CD4-positive, alpha-beta T cell treated with Interleukin-2 at 100 ng/mL for 4 hours (primary cell): ENCODE results near the gene RYR1.
"Not testable (repeated sequence)": the region's sequence is repeated elsewhere in the genome, so short reads cannot be mapped to it uniquely, and the experiment has no call there.

ENCODE experiments used
- DNase-seq: peaks from one replicate; pipeline ENCODE4 v3.0.0-alpha.2; 2020; ENCODE audit warnings: low spot score

Gene RYR1

DNA sequence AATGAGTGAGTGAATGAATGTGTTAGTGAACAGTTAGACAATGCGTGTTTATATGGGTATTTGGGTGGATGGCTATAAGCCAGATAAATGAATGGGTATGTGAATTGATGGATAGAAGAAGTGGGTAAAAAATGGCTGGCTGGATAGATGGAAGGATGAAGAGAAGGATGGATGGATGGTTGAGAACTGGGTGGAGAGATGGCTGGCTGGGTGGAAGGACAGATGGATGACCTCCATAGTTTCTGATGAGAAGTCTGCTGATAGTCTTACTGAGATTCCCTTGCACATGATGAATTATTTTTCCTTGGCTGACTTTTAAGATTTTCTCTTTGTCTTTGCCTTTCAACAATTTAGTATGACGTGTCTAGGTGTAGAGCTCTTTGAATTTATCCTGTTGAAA lies 57.4 kb downstream of the RYR1 start:
- DNase-seq: no peak

DNA sequence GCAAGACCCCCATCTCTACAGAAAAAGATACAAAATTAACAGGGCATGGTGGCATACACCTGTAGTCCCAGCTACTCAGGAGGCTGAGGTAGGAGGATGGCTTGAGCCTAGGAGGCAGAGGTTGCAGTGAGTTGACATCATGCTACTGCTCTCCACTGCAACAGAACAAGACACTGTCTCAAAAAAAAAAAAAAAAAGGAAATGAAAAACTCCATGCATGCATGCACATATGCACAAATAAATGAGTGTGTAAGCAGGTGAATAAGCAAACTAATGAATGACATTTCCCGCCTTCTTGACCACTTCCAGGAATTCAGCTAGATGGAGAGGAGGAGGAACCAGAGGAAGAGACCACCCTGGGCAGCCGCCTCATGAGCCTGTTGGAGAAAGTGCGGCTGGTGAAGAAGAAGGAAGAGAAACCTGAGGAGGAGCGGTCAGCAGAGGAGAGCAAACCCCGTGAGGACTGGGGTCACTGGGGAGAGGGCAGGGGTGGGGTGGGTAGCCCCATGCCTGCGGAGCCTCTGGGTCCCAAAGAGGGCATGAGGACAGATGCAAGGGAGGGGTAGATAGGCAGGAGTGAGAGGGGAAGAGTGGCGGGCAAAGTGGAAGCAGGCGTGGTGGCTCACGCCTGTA lies 58.8 kb downstream of the RYR1 start:
- no peak for DNase-seq

GRCh38 chr19:38494379-38494778 lies 60.9 kb downstream of the RYR1 start:
- no peak for DNase-seq

GRCh38 chr19:38495375-38495774 lies 61.9 kb downstream of the RYR1 start:
- not testable (repeated sequence) for DNase-seq

- DNase-seq: no peak
Measured at GRCh38 chr19:38496116-38496515, 62.6 kb downstream of the RYR1 start.

DNA sequence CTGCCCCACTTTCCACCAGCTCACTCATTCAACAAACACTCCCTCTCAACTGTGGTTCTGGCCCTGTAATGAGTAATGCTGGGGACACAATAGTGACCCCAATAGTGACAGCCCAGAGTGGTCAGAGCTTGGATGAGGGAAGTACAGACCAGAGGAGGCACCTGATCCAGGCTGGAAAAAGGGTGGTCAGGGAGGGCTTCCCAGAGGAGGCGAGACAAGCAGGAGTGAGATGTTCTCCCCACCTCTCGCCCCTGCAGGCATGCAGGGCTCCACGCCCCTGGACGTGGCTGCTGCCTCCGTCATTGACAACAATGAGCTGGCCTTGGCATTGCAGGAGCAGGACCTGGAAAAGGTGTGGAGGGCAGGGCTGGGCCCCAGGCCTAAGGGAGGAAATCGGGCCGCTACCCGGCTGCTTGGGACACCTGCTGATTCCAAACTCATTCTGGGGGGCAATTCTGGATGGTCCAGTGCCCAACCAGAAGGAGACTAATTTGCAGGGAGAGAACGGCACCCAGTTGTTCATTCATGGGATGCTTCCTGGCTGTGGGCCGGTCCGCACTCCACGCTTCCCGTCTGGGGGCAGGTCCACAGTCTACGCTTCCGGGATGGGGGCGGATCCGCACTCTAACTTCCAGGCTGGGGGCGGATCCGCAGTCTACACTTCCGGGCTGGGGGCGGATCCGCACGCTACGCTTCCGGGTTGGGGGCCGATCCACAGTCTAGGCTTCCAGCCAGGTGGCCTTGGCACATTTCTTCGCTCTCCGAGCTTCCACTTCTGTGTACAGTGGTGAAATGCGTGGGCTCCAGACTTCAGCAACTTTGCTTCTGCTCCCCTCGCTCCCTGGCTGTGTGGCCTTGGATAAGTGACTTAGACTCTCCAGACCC lies 63.4 kb downstream of the RYR1 start:
- DNase-seq: no peak

DNA sequence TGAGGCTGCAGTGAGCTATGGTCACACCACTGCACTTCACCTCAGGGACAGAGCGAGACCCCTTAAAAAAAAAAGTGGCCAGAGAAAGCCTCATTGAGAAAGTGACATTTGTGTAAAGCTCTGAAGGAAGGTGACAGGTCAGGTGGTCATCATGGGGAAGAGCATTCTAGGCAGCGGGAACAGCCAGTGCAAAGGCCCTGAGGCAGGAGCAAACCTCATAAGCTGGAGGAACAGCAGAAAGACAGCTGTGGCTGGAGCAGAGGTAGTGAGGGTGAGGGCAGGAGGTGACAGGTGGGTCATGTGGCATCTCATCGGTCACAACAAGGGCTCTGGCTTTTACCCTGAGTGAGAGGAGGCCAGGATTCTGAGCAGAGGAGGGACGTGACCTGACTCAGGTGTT lies 64.4 kb downstream of the RYR1 start:
- no peak for DNase-seq

GRCh38 chr19:38499532-38499931 lies 66.0 kb downstream of the RYR1 start:
- no peak for DNase-seq

GRCh38 chr19:38500450-38500849 lies 67.0 kb downstream of the RYR1 start:
- DNase-seq: no peak

- no peak for DNase-seq
Measured at GRCh38 chr19:38502410-38503076, 69.1 kb downstream of the RYR1 start.

DNA sequence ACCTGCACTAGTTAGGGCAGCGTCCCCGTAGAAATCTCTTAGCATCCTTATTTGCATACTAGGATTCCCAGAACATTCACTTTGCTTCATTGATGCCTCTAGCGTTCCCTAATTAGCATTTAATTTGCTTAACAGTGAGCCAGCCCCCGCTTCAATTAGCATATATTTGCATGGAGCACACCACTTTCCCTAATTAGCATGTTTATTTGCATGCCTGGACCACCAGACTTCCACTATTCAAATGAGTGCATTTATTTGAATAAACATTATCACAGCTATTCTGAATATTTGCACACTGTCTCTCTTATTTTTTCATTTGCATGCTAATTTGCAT lies 69.6 kb downstream of the RYR1 start:
- no peak for DNase-seq

DNA sequence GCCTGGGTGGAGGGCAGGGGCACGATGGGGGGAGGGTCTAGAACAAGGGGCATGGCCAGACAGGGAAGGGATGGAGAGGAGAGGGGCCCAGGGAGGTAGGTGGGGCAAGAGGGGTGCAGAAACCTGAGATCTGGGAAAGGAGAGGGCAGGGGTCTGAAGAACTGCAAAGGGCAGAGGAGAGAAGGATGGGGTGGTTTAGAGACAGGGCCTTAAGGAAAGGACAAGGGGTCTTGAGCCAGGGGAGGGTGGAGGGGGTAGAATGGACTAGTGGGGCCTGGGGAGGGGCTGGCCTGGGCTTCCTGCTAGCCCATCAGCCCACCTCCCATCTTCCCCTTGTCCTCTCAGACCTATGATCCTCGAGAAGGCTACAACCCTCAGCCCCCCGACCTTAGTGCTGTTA lies 72.5 kb downstream of the RYR1 start:
- DNase-seq: no peak

DNA sequence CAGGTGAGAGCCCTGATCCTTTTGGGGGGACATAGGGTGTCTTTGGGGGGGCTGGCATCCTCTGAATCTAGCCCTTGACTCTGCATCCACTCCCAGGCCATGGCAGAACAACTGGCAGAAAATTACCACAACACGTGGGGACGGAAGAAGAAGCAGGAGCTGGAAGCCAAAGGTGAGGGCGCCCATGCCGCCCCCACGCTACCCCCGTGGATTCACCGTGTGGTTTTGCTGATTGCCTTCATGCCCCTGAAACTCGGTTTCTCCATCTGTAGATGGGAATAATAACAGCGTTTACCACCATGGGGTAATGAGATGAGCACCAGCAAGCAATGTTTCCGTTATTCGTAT lies 72.9 kb downstream of the RYR1 start:
- DNase-seq: no peak

DNA sequence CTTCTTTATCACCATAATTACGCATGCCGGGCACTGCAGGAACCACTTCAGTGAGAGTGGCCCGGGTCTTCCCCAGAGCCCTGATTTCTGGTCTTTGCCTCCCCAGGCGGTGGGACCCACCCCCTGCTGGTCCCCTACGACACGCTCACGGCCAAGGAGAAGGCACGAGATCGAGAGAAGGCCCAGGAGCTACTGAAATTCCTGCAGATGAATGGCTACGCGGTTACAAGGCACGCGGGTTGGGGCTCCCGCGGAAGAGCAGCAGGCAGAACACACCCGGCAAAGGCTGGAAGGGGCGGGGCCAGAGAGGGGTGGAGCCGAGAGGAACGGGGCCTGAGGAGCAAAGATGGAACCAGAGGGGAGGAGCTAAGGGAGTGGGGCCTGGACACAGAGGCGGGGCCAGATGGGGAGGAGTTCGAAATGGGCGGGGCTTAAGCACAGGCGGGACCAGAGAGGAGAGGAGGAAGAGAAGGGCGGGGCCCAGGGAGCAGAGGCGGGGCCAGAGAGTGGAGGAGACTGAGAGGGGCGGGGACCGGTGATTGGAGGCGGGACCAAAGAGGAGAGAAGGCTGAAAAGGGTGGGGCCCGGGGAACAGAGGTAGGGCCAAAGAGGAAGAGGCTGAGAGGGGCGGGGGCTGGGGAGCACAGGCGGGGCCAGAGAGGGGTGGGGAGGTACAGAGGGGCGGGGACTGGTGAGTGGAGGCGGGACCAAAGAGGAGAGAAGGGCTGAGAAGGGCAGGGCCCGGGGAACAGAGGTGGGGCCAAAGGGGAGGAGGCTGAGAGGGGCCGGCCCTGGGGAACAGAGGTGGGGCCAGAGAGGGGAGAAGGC lies 73.4 kb downstream of the RYR1 start:
- peak; percentile 87 for DNase-seq

DNA sequence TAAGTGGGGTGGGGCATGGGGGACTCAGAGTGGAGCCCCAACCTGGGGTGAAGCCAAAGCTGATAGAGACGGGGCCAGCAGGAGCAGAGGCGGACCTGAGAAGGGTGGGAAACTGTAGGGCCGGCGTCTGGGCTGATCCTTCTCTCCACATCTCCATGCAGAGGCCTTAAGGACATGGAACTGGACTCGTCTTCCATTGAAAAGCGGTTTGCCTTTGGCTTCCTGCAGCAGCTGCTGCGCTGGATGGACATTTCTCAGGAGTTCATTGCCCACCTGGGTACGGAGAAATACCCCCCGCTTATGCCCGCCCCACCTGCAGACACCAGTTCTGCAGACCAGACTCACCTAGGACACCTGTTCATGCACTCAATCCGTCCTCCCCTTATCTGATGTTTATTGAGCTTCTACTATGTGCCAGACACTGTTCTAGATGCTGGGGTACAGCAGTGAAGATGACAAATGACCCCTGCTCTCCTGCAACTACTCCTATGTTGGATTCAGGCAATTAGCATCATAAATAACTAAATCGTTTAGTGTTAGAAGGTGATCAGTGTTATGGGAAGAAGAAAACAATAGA lies 74.1 kb downstream of the RYR1 start:
- no peak for DNase-seq

GRCh38 chr19:38508507-38508906 lies 75.0 kb downstream of the RYR1 start:
- DNase-seq: no peak

- no peak for DNase-seq
Measured at GRCh38 chr19:38509027-38509426, 75.5 kb downstream of the RYR1 start.

GRCh38 chr19:38511074-38511708 lies 77.7 kb downstream of the RYR1 start:
- DNase-seq: no peak

- DNase-seq: no peak
Measured at GRCh38 chr19:38512277-38512676, 78.8 kb downstream of the RYR1 start.

DNA sequence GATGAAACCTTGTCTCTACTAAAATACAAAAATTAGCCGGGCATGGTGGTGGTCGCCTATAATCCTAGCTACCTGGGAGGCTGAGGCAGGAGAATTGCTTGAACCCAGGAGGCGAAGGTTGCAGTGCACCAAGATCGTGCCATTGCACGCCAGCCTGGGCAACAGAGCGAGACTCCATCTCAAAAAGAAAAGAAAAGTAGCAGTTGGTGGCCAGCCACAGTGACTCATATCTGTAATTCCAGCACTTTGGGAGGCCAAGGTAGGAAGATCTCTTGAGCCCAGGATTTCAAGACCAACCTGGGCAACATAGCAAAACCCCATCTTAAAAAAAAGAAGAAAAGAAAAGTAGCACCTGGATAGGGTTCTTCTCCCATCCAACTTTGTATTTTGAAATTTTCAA lies 79.7 kb downstream of the RYR1 start:
- not testable (repeated sequence) for DNase-seq

DNA sequence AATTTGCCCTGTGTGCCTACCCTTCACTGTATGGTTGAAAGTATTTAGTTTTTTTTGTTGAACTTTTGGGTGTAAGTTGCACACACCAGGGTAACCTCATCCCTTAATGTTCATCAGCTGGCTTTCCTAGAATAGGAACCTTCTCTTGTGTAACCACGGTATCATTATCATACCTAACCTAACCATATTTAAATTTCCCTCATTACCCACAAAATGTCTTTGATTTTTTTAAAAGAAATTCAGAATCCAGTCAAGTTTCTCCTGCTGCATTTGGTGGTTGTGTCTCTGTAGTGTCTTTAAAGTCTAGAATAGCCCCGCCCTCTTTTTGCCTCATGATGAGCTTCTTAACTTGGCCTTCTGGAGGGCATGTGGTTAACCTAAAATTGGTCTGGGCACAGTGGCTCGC lies 80.3 kb downstream of the RYR1 start:
- DNase-seq: peak; percentile 42
